ENCODE data around the gene VGF. TPM values are rescaled to one million over a fixed set of nuclear protein-coding genes. Genes with fewer than 3 reads are reported as not detected.
"Not testable (repeated sequence)": the region's sequence is repeated elsewhere in the genome, so short reads cannot be mapped to it uniquely, and the experiment has no call there.

VGF gene
- total RNA-seq, 1 donor from 2014 or later, result 8.4 TPM

DNA sequence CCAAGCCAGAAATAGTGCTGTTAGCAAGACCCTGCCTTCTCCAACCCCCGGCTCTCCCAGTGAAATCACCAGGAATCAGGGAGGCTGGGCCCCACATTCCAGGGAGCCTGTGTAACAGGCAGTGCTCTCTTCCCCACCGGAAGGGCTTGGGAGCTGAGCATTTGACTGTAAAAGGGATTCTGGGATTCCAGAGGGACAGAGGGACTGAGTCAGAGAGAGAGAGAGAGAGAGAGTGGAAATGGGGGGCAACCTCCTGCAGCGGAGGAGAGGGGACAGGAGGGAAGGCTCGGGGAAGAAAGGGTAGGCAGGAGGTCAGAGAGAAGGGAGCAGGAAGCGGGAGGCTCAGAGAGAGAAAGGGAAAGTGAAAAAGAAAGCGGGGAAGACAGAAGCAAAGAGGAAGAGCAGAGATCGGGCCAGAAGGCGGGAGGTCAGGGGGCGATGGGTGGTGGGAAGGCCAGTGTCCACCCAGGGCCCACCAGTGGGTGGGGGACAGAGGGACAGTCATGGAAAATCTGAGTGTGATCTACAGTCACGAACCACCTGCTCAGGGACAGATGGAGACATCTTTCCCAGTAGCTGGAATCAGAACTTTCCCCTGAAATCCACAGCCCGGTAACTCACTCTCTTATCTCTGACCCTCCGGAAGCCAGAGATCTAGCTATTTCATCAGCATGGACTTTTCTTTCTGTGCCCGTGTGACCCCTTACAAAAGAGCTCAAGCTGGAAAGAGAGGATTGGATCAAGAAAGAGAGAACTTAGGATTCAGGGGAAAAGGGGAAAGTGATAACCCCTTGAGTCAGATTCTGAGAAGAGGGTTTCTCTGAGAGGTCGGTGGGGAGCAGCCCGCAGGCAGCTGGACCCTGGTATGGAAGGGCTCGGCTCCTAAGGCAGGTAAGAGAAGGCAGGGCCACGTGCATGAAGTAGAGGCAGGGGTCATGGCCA, 43.1 kb downstream of the VGF start:
- TF ChIP-seq, protein P1, sequence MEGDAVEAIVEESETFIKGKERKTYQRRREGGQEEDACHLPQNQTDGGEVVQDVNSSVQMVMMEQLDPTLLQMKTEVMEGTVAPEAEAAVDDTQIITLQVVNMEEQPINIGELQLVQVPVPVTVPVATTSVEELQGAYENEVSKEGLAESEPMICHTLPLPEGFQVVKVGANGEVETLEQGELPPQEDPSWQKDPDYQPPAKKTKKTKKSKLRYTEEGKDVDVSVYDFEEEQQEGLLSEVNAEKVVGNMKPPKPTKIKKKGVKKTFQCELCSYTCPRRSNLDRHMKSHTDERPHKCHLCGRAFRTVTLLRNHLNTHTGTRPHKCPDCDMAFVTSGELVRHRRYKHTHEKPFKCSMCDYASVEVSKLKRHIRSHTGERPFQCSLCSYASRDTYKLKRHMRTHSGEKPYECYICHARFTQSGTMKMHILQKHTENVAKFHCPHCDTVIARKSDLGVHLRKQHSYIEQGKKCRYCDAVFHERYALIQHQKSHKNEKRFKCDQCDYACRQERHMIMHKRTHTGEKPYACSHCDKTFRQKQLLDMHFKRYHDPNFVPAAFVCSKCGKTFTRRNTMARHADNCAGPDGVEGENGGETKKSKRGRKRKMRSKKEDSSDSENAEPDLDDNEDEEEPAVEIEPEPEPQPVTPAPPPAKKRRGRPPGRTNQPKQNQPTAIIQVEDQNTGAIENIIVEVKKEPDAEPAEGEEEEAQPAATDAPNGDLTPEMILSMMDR (IDR thresholded peaks at IDR 0.05; ENCODE audit: partially characterized antibody, unreplicated experiment), result no peak
- Mint-ChIP-seq H3K36me3 (ENCODE audit: unreplicated experiment) (no peaks in the 10 kb centered on the region), H3K4me3 (ENCODE audit: unreplicated experiment) (no peak overlapping the region), H3K27me3 (ENCODE audit: unreplicated experiment) (peaks cover 5% of the 10 kb centered on the region), H3K9me3 (ENCODE audit: unreplicated experiment) (peaks cover 2% of the 10 kb centered on the region), H3K4me1 (ENCODE audit: low read depth, unreplicated experiment) (peaks cover 8% of the 10 kb centered on the region), H3K27ac (ENCODE audit: unreplicated experiment) (no peak overlapping the region)
- DNase-seq, result no peak

DNA sequence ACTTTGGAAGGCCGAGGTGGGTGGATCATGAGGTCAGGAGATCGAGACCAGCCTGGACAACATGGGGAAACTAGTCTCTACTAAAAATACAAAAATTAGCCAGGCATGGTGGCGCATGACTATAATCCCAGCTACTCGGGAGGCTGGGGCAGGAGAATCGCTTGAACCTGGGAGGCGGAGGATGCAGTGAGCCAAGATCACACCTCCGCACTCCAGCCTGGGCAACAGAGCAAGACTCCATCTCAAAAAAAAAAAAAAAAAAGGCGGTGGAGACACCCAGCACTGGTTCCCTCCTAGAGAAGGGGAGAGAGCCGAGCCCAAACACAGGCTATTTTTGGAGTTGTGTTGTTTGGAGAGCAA, 43.8 kb downstream of the VGF start:
- not testable (repeated sequence) for H3K27ac Mint-ChIP-seq (ENCODE audit: unreplicated experiment); H3K27me3 Mint-ChIP-seq (ENCODE audit: unreplicated experiment); H3K4me1 Mint-ChIP-seq (ENCODE audit: low read depth, unreplicated experiment); DNase-seq; H3K36me3 Mint-ChIP-seq (ENCODE audit: unreplicated experiment); H3K4me3 Mint-ChIP-seq (ENCODE audit: unreplicated experiment); H3K9me3 Mint-ChIP-seq (ENCODE audit: unreplicated experiment)

DNA sequence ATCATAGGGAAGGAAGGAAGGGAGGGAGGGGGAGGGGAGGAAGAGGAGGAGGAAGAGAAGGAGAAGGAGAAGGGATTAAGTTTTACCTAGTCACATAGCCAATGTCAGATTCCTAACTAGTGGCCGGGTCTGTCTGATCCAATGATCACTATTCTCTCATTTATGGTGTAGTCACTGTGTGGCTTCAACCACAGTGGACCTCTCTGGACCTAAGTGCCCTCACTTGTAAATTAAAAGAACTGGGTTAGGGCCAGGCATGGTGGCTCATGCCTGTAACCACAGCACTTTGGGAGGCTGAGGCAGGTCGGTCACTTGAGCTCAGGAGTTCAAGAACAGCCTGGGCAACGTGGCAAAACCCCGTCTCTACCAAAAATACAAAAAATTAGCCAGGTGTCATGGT, 45.1 kb downstream of the VGF start:
- Mint-ChIP-seq H3K4me3 (ENCODE audit: unreplicated experiment) (no peak overlapping the region), H3K36me3 (ENCODE audit: unreplicated experiment) (no peaks in the 10 kb centered on the region), H3K9me3 (ENCODE audit: unreplicated experiment) (peaks cover 2% of the 10 kb centered on the region), H3K27me3 (ENCODE audit: unreplicated experiment) (peaks cover 2% of the 10 kb centered on the region), H3K27ac (ENCODE audit: unreplicated experiment) (no peak overlapping the region), H3K4me1 (ENCODE audit: low read depth, unreplicated experiment) (peaks cover 8% of the 10 kb centered on the region)
- TF ChIP-seq, protein P1 (IDR thresholded peaks at IDR 0.05; ENCODE audit: partially characterized antibody, unreplicated experiment), result no peak
- no peak for DNase-seq

DNA sequence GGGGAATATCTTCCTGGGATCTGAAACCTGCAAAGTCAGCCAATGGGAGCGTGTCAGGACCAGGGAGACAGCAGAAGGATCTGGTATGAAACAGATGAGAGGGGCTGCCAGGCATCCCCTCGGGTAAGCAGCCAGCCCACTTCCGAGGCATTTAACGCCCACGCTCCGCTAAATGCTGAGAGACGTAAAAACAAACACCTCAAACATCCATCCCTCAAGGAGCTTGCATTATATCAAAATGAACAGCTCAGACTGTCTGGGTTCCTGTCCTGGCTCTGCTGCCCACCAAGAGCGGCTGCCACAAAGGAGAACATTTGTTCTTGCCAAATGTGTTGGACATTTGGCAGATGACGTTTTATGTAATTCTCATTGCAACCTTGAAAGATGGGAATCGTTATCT, 45.5 kb downstream of the VGF start:
- Mint-ChIP-seq H3K4me3 (ENCODE audit: unreplicated experiment) (no peak overlapping the region), H3K27me3 (ENCODE audit: unreplicated experiment) (peaks cover 2% of the 10 kb centered on the region), H3K36me3 (ENCODE audit: unreplicated experiment) (no peaks in the 10 kb centered on the region), H3K27ac (ENCODE audit: unreplicated experiment) (no peak overlapping the region), H3K4me1 (ENCODE audit: low read depth, unreplicated experiment) (peaks cover 8% of the 10 kb centered on the region), H3K9me3 (ENCODE audit: unreplicated experiment) (peaks cover 2% of the 10 kb centered on the region)
- TF ChIP-seq, protein P1 (IDR thresholded peaks at IDR 0.05; ENCODE audit: partially characterized antibody, unreplicated experiment), result no peak
- no peak for DNase-seq

DNA sequence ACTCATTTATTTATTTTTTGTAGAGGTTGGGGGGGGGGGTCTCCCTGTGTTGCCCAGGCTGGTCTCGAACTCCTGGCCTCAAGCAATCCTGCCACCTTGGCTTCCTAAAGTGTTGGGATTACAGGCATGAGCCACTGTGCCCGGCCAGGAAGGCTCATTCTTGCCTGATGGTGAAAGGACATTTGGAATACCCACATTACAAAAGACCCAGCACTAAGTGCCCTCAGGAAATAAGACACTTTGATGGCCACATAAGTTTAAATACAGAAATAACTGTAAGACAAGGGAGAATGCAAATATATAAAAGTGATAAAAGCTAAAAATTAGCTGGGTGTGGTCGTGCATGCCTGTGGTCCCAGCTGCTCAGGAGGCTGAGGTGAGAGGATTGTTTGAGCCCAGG, 46.5 kb downstream of the VGF start:
- Mint-ChIP-seq H3K27ac (ENCODE audit: unreplicated experiment) (no peak overlapping the region), H3K27me3 (ENCODE audit: unreplicated experiment) (peaks cover 2% of the 10 kb centered on the region), H3K4me3 (ENCODE audit: unreplicated experiment) (no peak overlapping the region), H3K36me3 (ENCODE audit: unreplicated experiment) (no peaks in the 10 kb centered on the region), H3K9me3 (ENCODE audit: unreplicated experiment) (no peaks in the 10 kb centered on the region), H3K4me1 (ENCODE audit: low read depth, unreplicated experiment) (peaks cover 8% of the 10 kb centered on the region)
- TF ChIP-seq, protein P1 (IDR thresholded peaks at IDR 0.05; ENCODE audit: partially characterized antibody, unreplicated experiment), result no peak
- DNase-seq, result no peak
